ENCODE data around the gene EIF5B. TPM values are rescaled to one million over a fixed set of nuclear protein-coding genes. Genes with fewer than 3 reads are reported as not detected.

Gene EIF5B
- total and polyA plus RNA-seq, 2 of the 8 experiments (the other 6 are each of a cell fraction or from before 2014, with no cell fraction given): 10.7 to 64.5 TPM

- no peak overlapping the region; a peak in 1 of 7 replicates for H3K9ac ChIP-seq (replicated peaks in 1 of 4; ENCODE audit: extremely low read depth in 1 of 4, low read depth in 3 of 4, low read length in 3 of 4)
- H3K36me3 ChIP-seq (ENCODE audit: control insufficient read depth in 2 of 4, insufficient read depth in 4 of 4, low read length in 3 of 4): peaks cover 10 to 81% (median 57%) of the 10 kb centered on the region in 4 experiments
- FAIRE-seq (no peak), DNase-seq (ENCODE audit: low read depth in 1 of 2, low spot score in 2 of 2) (no peak)
- no peak overlapping the region for H3K4ac ChIP-seq (replicated peaks; ENCODE audit: insufficient read length, low read depth, low read length)
- H2BK120ac ChIP-seq (replicated peaks; ENCODE audit: low read depth, low read length): no peak overlapping the region
- no peak overlapping the region for H3K14ac ChIP-seq (ENCODE audit: insufficient read length)
- no peak overlapping the region for H2AK5ac ChIP-seq (ENCODE audit: low read depth, low read length)
- ChIA-PET POLR2A (ENCODE audit: partially characterized antibody) (interaction anchor here (0.6 to 1.0 kb wide), 3 partner anchors 20 to 57 kb away, joined by 3 to 4 read pairs (median 3); no protein-coding TSS in a partner anchor), CTCF (ENCODE audit: partially characterized antibody) (interaction anchor here (0.9 to 2.3 kb wide), 5 partner anchors 10 to 66 kb away, joined by 3 to 11 read pairs (median 4); partner anchors contain the start of genes EIF5B and TXNDC9)
- H2BK12ac ChIP-seq (ENCODE audit: low read depth, low read length): no peak overlapping the region
- H3K23me2 ChIP-seq (ENCODE audit: low read depth, low read length): no peaks in the 10 kb centered on the region
- no peak overlapping the region for H4K8ac ChIP-seq (ENCODE audit: extremely low read depth, insufficient read depth, low read length)
- no peaks in the 10 kb centered on the region for H3K79me2 ChIP-seq (ENCODE audit: control insufficient read depth in 1 of 2, insufficient read depth in 2 of 2, low read length in 2 of 2)
- H2AFZ ChIP-seq (ENCODE audit: low read length): no peak overlapping the region
- H3K4me3 ChIP-seq (ENCODE audit: extremely low read depth in 1 of 4, insufficient read depth in 2 of 4, low read depth in 3 of 4, low read length in 4 of 4): no peak overlapping the region
- H2BK5ac ChIP-seq (ENCODE audit: low read depth, low read length): no peak overlapping the region
- H4K20me1 ChIP-seq (replicated peaks in 1 of 2; ENCODE audit: control insufficient read depth in 1 of 2, insufficient read depth in 2 of 2, low read length in 2 of 2): no peaks in the 10 kb centered on the region
- H3K79me1 ChIP-seq (ENCODE audit: low read depth, low read length): no peaks in the 10 kb centered on the region
- no peak overlapping the region for H4K5ac ChIP-seq (ENCODE audit: insufficient read length, low read depth, low read length)
- no peak overlapping the region for H2BK15ac ChIP-seq (ENCODE audit: low read length)
- H4K91ac ChIP-seq (replicated peaks; ENCODE audit: insufficient read length, low read length): no peak overlapping the region
- H3K9me3 ChIP-seq (ENCODE audit: insufficient read depth in 2 of 2, low read depth in 1 of 2, low read length in 1 of 2): no peaks in the 10 kb centered on the region
- no peak overlapping the region for H3K23ac ChIP-seq (ENCODE audit: insufficient read length)
- H3K56ac ChIP-seq (replicated peaks; ENCODE audit: insufficient read length, low read depth, low read length): no peak overlapping the region
- H3K4me1 ChIP-seq (replicated peaks in 1 of 4; ENCODE audit: control insufficient read depth in 3 of 4, insufficient read depth in 4 of 4, low read length in 3 of 4): peaks cover 0 to 4% (median 2%) of the 10 kb centered on the region in 4 experiments; a peak in 4 of 7 replicates
- H3K4me2 ChIP-seq (ENCODE audit: insufficient read depth in 1 of 2, low read depth in 2 of 2, low read length in 2 of 2): no peak overlapping the region
- H3K18ac ChIP-seq (ENCODE audit: extremely low read depth, low read length): no peak overlapping the region
- TF ChIP-seq TEAD4 (IDR thresholded peaks at IDR 0.05; ENCODE audit: low read depth, low read length) (no peak), BACH1 (IDR thresholded peaks at IDR 0.05; ENCODE audit: low read length) (no peak), KDM5A (IDR thresholded peaks at IDR 0.05; ENCODE audit: low read length) (no peak), EZH2 (IDR thresholded peaks at IDR 0.05; ENCODE audit: low read depth, low read length, severe bottlenecking) (no peak)
- no peak overlapping the region for H3K27ac ChIP-seq (ENCODE audit: low read depth, low read length)
- no peaks in the 10 kb centered on the region for H3K27me3 ChIP-seq (replicated peaks in 1 of 4; ENCODE audit: control insufficient read depth in 3 of 4, extremely low read depth in 1 of 4, insufficient read depth in 3 of 4, low read length in 3 of 4)
- H2BK20ac ChIP-seq (ENCODE audit: low read length): no peak overlapping the region
Measured at GRCh38 chr2:99403084-99403483, 65.9 kb downstream of the EIF5B start.

Measured in H1 (cell line).